Measurements from ENCODE around the gene OGFR.
A peak's percentile ranks its signal among the peaks of the same experiment; 100 is the strongest.

Gene OGFR

DNA sequence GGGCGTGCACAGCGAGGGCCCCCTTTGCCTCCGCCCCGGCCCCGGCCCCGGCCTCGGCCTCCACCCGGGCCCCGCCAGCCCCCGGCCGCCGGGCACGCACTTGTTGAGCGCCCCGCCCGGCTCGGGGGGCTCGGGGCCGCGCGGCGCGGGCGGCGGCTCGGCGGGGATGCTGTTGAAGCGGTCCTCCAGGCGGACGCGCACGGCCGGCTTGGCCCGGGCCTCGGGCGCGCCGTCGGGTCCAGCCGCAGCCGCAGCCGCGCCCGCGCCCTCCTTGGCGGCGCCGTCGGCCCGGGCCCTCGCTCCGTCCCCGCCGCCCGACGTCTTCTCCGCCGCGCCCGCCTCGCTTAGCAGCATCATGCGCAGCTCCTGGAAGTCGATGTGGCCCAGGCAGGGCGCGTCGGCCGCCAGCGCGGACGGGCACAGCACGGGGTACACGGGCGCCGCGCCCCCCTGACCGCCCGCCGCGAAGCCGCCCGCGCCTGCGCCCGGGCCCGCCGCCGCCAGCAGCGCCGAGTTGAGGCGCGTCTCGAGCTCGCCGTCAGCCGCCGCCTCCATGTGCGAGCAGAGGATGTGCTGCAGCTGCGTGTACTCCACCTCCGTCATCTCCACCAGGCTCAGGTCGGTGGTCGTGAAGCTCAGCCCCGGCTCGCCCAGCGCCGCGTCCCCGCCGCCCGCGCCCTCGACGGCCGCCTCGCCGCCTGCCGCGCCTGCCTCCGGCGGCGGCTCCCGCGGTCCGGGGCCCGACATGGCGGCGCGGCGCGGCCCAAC, 56.5 kb downstream of the OGFR start:
- peak; percentile 22 for DNase-seq (ENCODE audit: low spot score)

DNA sequence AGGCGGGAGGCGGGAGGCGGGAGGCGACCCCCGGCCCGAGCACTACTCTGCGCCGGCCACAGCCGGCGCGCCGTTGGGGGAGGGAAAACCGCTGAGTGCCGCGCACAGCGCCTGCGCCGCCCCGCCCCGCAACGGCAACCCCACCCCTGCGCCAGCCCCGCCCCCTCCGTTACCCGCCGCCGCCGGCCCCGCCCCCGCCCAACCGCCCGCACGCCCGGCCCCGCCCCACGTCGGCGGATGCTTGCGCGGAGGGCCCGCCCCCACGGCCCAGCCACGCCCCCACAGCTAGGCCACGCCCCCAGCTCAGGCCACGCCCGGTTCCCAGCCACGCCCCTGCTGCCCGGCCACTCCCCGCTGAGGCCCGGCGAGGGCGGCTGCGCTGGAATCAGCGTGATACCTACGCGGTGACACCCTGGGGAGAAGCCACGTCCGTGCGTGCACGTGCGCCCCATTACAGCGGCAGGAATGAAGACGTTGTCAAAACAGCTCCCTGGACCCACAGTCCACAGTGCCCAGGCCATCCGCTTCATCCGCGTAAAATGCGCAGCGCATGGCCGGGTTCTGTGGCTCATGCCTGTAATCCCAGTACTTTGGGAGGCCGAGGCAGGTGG, 57.2 kb downstream of the OGFR start, which contains the start of gene TCFL5:
TSS of gene TCFL5 (minus strand) at position 97 of the 611 bp plus-strand sequence. CDS start 152 bp downstream, outside the sequence.
- DNase-seq (ENCODE audit: low spot score), result peak; percentile 90
